ENCODE data around the gene TRIM7. TPM values are rescaled to one million over a fixed set of nuclear protein-coding genes. Genes with fewer than 3 reads are reported as not detected.

Gene TRIM7
- total and polyA plus RNA-seq, 2 experiments from 2014 or later = 0.53 to 0.56 TPM

DNA sequence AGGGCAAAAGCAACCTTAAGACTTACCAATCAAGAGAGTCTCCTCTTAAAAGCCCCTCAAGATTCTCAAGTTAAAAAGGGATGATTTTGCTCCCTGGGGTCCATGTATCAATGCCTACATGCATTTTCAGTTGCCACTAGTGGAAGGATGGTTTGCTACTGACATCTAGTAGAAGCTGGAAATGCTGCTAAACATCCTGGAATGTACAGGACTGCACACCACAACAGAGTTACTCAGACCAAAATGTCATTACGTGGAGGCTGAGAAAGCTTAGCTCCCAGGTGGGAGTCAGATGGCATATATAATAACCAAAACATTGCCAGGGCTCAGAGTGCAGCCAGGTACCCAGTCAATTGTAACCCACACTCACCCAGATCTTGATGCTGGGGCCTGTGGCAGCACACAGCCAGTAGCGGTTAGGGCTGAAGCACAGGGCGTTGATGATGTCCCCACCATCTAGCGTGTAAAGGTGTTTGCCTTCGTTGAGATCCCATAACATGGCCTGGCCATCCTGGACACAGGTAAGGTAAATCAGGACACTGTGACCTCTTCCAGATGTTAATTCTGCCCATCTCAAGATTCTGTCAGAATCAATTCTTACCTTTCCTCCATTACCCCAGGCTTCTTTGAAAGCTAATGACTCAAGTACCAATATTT is 32.9 kb upstream of the TRIM7 start (continued):
- TF ChIP-seq, protein P1, sequence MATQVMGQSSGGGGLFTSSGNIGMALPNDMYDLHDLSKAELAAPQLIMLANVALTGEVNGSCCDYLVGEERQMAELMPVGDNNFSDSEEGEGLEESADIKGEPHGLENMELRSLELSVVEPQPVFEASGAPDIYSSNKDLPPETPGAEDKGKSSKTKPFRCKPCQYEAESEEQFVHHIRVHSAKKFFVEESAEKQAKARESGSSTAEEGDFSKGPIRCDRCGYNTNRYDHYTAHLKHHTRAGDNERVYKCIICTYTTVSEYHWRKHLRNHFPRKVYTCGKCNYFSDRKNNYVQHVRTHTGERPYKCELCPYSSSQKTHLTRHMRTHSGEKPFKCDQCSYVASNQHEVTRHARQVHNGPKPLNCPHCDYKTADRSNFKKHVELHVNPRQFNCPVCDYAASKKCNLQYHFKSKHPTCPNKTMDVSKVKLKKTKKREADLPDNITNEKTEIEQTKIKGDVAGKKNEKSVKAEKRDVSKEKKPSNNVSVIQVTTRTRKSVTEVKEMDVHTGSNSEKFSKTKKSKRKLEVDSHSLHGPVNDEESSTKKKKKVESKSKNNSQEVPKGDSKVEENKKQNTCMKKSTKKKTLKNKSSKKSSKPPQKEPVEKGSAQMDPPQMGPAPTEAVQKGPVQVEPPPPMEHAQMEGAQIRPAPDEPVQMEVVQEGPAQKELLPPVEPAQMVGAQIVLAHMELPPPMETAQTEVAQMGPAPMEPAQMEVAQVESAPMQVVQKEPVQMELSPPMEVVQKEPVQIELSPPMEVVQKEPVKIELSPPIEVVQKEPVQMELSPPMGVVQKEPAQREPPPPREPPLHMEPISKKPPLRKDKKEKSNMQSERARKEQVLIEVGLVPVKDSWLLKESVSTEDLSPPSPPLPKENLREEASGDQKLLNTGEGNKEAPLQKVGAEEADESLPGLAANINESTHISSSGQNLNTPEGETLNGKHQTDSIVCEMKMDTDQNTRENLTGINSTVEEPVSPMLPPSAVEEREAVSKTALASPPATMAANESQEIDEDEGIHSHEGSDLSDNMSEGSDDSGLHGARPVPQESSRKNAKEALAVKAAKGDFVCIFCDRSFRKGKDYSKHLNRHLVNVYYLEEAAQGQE (IDR thresholded peaks at IDR 0.05; ENCODE audit: unreplicated experiment) = no peak
- TF ChIP-seq NANOG (IDR thresholded peaks at IDR 0.05; ENCODE audit: borderline replicate concordance) = no peak
- no peak for TF ChIP-seq POLR2AphosphoS5 (IDR thresholded peaks at IDR 0.05; ENCODE audit: low read depth)

DNA sequence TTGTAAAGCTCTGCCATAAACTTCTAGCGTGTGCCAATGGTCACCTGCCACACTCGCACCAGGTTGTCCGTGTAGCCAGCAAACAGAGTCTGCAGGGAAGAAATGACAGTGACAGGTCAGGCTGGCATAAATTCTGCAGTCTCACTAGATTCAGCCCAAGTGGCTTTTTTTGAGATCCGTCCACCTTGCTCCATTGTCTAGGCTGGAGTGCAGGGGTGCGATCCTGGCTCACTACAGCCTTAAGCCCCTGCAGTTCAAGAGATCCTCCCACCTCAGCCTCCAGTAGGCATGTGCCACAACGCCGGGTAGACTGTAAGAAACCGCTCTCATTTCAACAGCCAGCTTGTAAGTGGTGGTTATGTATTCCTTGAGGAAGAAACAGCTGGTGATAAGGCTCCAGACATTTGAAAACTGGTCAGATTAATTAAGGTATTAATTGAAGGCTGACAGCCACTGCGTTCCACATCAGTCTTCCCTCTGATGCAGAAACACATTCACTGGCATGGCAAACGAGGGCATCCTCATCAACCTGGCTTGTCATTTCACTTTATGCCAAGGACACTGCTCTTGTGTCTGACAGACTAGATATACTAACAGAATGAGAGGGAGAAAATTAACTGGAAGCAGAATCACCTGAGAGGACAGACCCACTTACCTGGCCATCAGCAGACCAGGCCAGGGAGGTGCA is 32.1 kb upstream of the TRIM7 start:
- H3K36me3 Mint-ChIP-seq (ENCODE audit: low read depth) = peaks cover 87% of the 10 kb centered on the region
- Histone ChIP-seq H3F3A (replicated peaks; ENCODE audit: low read depth) (peaks cover 74% of the 10 kb centered on the region), H3K4me1 (ENCODE audit: insufficient read depth) (peaks cover 22% of the 10 kb centered on the region), H3K27me3 (ENCODE audit: insufficient read depth) (no peaks in the 10 kb centered on the region), H4K20me1 (replicated peaks; ENCODE audit: insufficient read depth) (peaks cover 62% of the 10 kb centered on the region), H3K4me3 (no peak overlapping the region), H3K27ac (ENCODE audit: low read depth) (peak overlapping the region; percentile 86; the same call in 1 of the 2 replicates), H3K36me3 (ENCODE audit: insufficient read depth) (peaks cover 64% of the 10 kb centered on the region), H2AFZ (no peak overlapping the region), H3K4me2 (no peak overlapping the region), H3K9me2 (ENCODE audit: insufficient read depth) (no peaks in the 10 kb centered on the region), H3K79me2 (replicated peaks; ENCODE audit: insufficient read depth) (peaks cover 41% of the 10 kb centered on the region)
- H3K27ac Mint-ChIP-seq = no peak overlapping the region
- H3K4me3 Mint-ChIP-seq = no peak overlapping the region
- H3K27me3 Mint-ChIP-seq (ENCODE audit: insufficient read depth, low read depth, poor library complexity) = peaks cover 56% of the 10 kb centered on the region
- H3K9me3 Mint-ChIP-seq = peaks cover 6% of the 10 kb centered on the region; the same call in 1 of the 3 replicates
- ATAC-seq (no peak), DNase-seq (ENCODE audit: low spot score) (no peak)
- peaks cover 38% of the 10 kb centered on the region for H3K4me1 Mint-ChIP-seq
- TF ChIP-seq JUNB (IDR thresholded peaks at IDR 0.05; ENCODE audit: unreplicated experiment) (no peak), EZH2phosphoT487 (IDR thresholded peaks at IDR 0.05; ENCODE audit: unreplicated experiment) (no peak), POLR2AphosphoS5 (IDR thresholded peaks at IDR 0.05; ENCODE audit: low read depth) (no peak; the same call in 1 of the 2 replicates), NANOG (IDR thresholded peaks at IDR 0.05; ENCODE audit: borderline replicate concordance) (no peak), ETS1 (IDR thresholded peaks at IDR 0.05) (no peak), ZNF331 (CRISPR knock-in tag; IDR thresholded peaks at IDR 0.05; ENCODE audit: low read depth) (no peak), ZNF114 (CRISPR knock-in tag; IDR thresholded peaks at IDR 0.05) (no peak)
- TF ChIP-seq, protein P1 (IDR thresholded peaks at IDR 0.05; ENCODE audit: unreplicated experiment) = no peak
